Esophagus muscularis mucosa (tissue), 4 donors: ENCODE data around the gene AOC2. TPM values are rescaled to one million over a fixed set of nuclear protein-coding genes. Genes with fewer than 3 reads are reported as not detected.
"Not testable (repeated sequence)": the region's sequence is repeated elsewhere in the genome, so short reads cannot be mapped to it uniquely, and the experiment has no call there.

ENCODE experiments used
- DNase-seq: peaks from one replicate; pipeline ENCODE4 v3.0.0-alpha.2; 2017; ENCODE audit errors: extremely low spot score
- H3K27ac ChIP-seq, 4 donors: fragments of 200-600 bp; sonication (generic); replicated peaks in 1 of 4; 1 replicate in 3 of 4; 2 replicates in 1 of 4; pipeline ENCODE4 v1.5.1; 2016 to 2019; ENCODE audit warnings: mild to moderate bottlenecking in 1 of 4
- H3K27me3 ChIP-seq, 4 donors: fragments of 200-600 bp; sonication (generic); one replicate each; pipeline versions ENCODE4 v1.5.1 to v1.6.0; 2016 to 2019
- H3K36me3 ChIP-seq, 4 donors: fragments of 200-600 bp; sonication (generic); one replicate each; pipeline ENCODE4 v1.5.1; 2016 to 2019
- H3K4me1 ChIP-seq, 4 donors: fragments of 200-600 bp; sonication (generic); one replicate each; pipeline ENCODE4 v1.5.1; 2016 to 2019
- H3K4me3 ChIP-seq, 4 donors: fragments of 200-600 bp; sonication (generic); 1 replicate in 2 of 4; 2 replicates in 2 of 4; pipeline ENCODE4 v1.5.1; 2016 to 2019; ENCODE audit warnings: mild to moderate bottlenecking in 4 of 4, moderate library complexity in 1 of 4
- H3K9me3 ChIP-seq, 4 donors: fragments of 200-600 bp; sonication (generic); 1 replicate in 3 of 4; 2 replicates in 1 of 4; pipeline ENCODE4 v1.5.1; 2016 to 2019
- CTCF ChIP-seq, 3 experiments: fragments of 200-600 bp in 2 of 3; fragments of 450-650 bp in 1 of 3; sonication (generic) in 2 of 3; IDR thresholded peaks; one replicate each; pipeline ENCODE4 v1.5.1; 2017 to 2019; ENCODE audit warnings: antibody characterized with exemption in 3 of 3, mild to moderate bottlenecking in 2 of 3, moderate library complexity in 1 of 3
- EP300 ChIP-seq: sonication (generic); formaldehyde crosslinking; IDR thresholded peaks from one replicate; pipeline ENCODE4 v1.6.1; 2017; ENCODE audit warnings: antibody characterized with exemption
- POLR2A ChIP-seq: fragments of 450-650 bp; IDR thresholded peaks from one replicate; pipeline ENCODE4 v1.6.1; 2017; ENCODE audit warnings: antibody characterized with exemption, moderate library complexity, mild to moderate bottlenecking, low read depth
- POLR2AphosphoS5 ChIP-seq, 2 donors: sonication (generic); formaldehyde crosslinking; IDR thresholded peaks; one replicate each; pipeline ENCODE4 v1.6.1; 2017; ENCODE audit warnings: antibody characterized with exemption in 2 of 2
- WGBS: methylation state at CpG from one replicate; pipeline ENCODE4 v1.1.5; 2018; 5-methylcytosine and 5-hydroxymethylcytosine counted together
- intact Hi-C: fragments of 100-400 bp; cut with DNase I; formaldehyde crosslinking; loops from one replicate; pipeline ENCODE4 v1.15.1; 2023
- small RNA-seq, 3 donors: library from RNA; depleted of rRNA; stranded (forward); fragments of <200 nt; gene quantifications; one replicate each; pipeline ENCODE3, GENCODE V24; 2016
- total RNA-seq, 4 donors: library from RNA; depleted of rRNA; stranded (reverse); fragments of >200 nt; gene quantifications; one replicate each; pipeline versions ENCODE4 v1.1.0 to v1.2.1, GENCODE V29; 2016

The AOC2 gene
- total RNA-seq, 4 donors from 2014 or later: 0.66 to 2.0 (median 1.4) TPM

GRCh38 chr17:42898147-42898811 is 53.9 kb downstream of the AOC2 start:
- WGBS: 97% methylated on average over 5 of the region's 7 CpGs
- Histone ChIP-seq H3K27ac (no peak overlapping the region), H3K4me3 (no peak overlapping the region), H3K4me1 (peaks cover 14 to 28% (median 25%) of the 10 kb centered on the region in 4 donors), H3K27me3 (no peaks in the 10 kb centered on the region), H3K9me3 (no peaks in the 10 kb centered on the region), H3K36me3 (no peaks in the 10 kb centered on the region)
- intact Hi-C loops: no loop called here
- TF ChIP-seq EP300: no peak
- no peak for TF ChIP-seq POLR2AphosphoS5 (IDR thresholded peaks at IDR 0.05)
- TF ChIP-seq CTCF (IDR thresholded peaks at IDR 0.05): no peak
- no peak for TF ChIP-seq POLR2A
- no peak for DNase-seq

GRCh38 chr17:42899981-42900380 is 55.6 kb downstream of the AOC2 start:
- H3K9me3 ChIP-seq, intact Hi-C loops, DNase-seq, H3K27ac ChIP-seq, H3K4me3 ChIP-seq, H3K27me3 ChIP-seq, H3K36me3 ChIP-seq: not testable (repeated sequence)
- H3K4me1 ChIP-seq: peaks cover 0 to 11% (median 8%) of the 10 kb centered on the region in 4 donors
- 81% methylated on average over 3 of the region's 3 CpGs for WGBS

Small RNAs within 50 kb of the gene (small RNA-seq; reads per million reads assigned to genes)
- gene MIR6781 (0 reads per million in 3 donors), gene RNU6-287P (0 reads per million in 3 donors)

Other genes with a start within 250 kb of the AOC2 start
- gene RETREG3, start 235.2 kb upstream of the AOC2 start, total RNA-seq: 10 to 100 TPM; 42.7 to 93.3 (median 57.0) TPM
- 10 to 100 TPM; 30.6 to 89.0 (median 55.0) TPM for gene TUBG1, start 234.9 kb upstream of the AOC2 start, total RNA-seq
- gene TUBG2, start 185.3 kb upstream of the AOC2 start, total RNA-seq: 10 to 100 TPM; 25.3 to 40.2 (median 38.1) TPM
- gene PLEKHH3, start 167.6 kb upstream of the AOC2 start, total RNA-seq: 10 to 100 TPM; 20.3 to 41.2 (median 27.3) TPM
- gene CCR10, start 162.7 kb upstream of the AOC2 start, total RNA-seq: 1 to 10 TPM; 2.9 to 8.4 (median 3.7) TPM
- gene CNTNAP1, start 162.0 kb upstream of the AOC2 start, total RNA-seq: 10 to 100 TPM in 1 of 4 donors, 1 to 10 TPM in 3; 4.7 to 13.2 (median 6.2) TPM
- 10 to 100 TPM; 40.6 to 68.2 (median 54.6) TPM for gene EZH1, start 99.5 kb upstream of the AOC2 start, total RNA-seq
- gene RAMP2, start 83.4 kb upstream of the AOC2 start, total RNA-seq: 10 to 100 TPM; 19.5 to 45.2 (median 34.2) TPM
- 10 to 100 TPM; 34.5 to 43.9 (median 38.0) TPM for gene VPS25, start 71.1 kb upstream of the AOC2 start, total RNA-seq
- gene WNK4, start 64.0 kb upstream of the AOC2 start, total RNA-seq: 1 to 10 TPM in 3 of 4 donors, under 1 TPM in 1; 0.50 to 2.9 (median 2.1) TPM
- 10 to 100 TPM; 65.9 to 74.6 (median 68.3) TPM for gene COA3, start 45.9 kb upstream of the AOC2 start, total RNA-seq
- 1 to 10 TPM in 1 of 4 donors, under 1 TPM in 2, not detected in 1; 0.50 to 3.9 (median 0.57) TPM for gene CNTD1, start 45.7 kb upstream of the AOC2 start, total RNA-seq
- gene BECN1, start 20.3 kb upstream of the AOC2 start, total RNA-seq: 100 to 1,000 TPM; 165 to 293 (median 237) TPM
- gene PSME3, start 11.2 kb upstream of the AOC2 start, total RNA-seq: 10 to 100 TPM; 68.9 to 91.5 (median 77.2) TPM
- 100 to 1,000 TPM in 3 of 4 donors, 10 to 100 TPM in 1; 89.0 to 242 (median 118) TPM for gene AOC3, start 6.6 kb downstream of the AOC2 start, total RNA-seq
- gene G6PC1, start 56.2 kb downstream of the AOC2 start, total RNA-seq: under 1 TPM in 1 of 4 donors, not detected in 3; 0.06 TPM
- 10 to 100 TPM; 21.9 to 35.7 (median 26.8) TPM for gene AARSD1, start 119.9 kb downstream of the AOC2 start, total RNA-seq
- 10 to 100 TPM in 3 of 4 donors, 1 to 10 TPM in 1; 7.8 to 18.3 (median 13.1) TPM for gene PTGES3L, start 135.5 kb downstream of the AOC2 start, total RNA-seq
- gene RUNDC1, start 136.0 kb downstream of the AOC2 start, total RNA-seq: 10 to 100 TPM; 13.3 to 19.1 (median 16.5) TPM
- 1,000 to 10,000 TPM; 1,126 to 2,755 (median 1,417) TPM for gene RPL27, start 153.8 kb downstream of the AOC2 start, total RNA-seq
- 10 to 100 TPM; 21.2 to 36.1 (median 28.8) TPM for gene IFI35, start 162.2 kb downstream of the AOC2 start, total RNA-seq
- 100 to 1,000 TPM; 106 to 190 (median 139) TPM for gene VAT1, start 177.8 kb downstream of the AOC2 start, total RNA-seq
- gene RND2, start 180.7 kb downstream of the AOC2 start, total RNA-seq: 1 to 10 TPM; 2.7 to 3.2 (median 2.8) TPM